RWPE2 (cell line): Measurements from ENCODE around the gene PHYHIPL.
A peak's percentile ranks its signal among the peaks of the same experiment; 100 is the strongest.

ENCODE experiments used
- ATAC-seq: fragments of 200-7000 bp; cut with Tn5 transposase; 3 replicates; pipeline ENCODE4 v1.9.1; 2021; ENCODE audit warnings: low read depth
- DNase-seq: peaks from one replicate; pipeline ENCODE4 v3.0.0-alpha.2; 2020; ENCODE audit warnings: low spot score
- H3K27ac ChIP-seq: fragments of 450-650 bp; 2 replicates; pipeline ENCODE4 v1.5.1; 2017; ENCODE audit warnings: mild to moderate bottlenecking; ENCODE audit not compliant: poor library complexity, severe bottlenecking
- H3K27me3 ChIP-seq: fragments of 250-450 bp; sonication (Bioruptor Pico); 2 replicates; pipeline ENCODE4 v1.5.1; 2021; ENCODE audit warnings: mild to moderate bottlenecking, moderate library complexity; ENCODE audit not compliant: insufficient read depth, poor library complexity, severe bottlenecking
- H3K36me3 ChIP-seq: fragments of 250-450 bp; sonication (Bioruptor Pico); 2 replicates; pipeline ENCODE4 v1.5.1; 2020; ENCODE audit warnings: low read depth, mild to moderate bottlenecking, moderate library complexity
- H3K4me1 ChIP-seq: fragments of 250-450 bp; sonication (Bioruptor Pico); 2 replicates; pipeline ENCODE4 v1.5.1; 2021; ENCODE audit warnings: mild to moderate bottlenecking, moderate library complexity; ENCODE audit not compliant: insufficient read depth, poor library complexity, severe bottlenecking
- H3K4me3 ChIP-seq: fragments of 250-450 bp; sonication (Bioruptor Pico); 2 replicates; pipeline ENCODE4 v1.5.1; 2021; ENCODE audit warnings: mild to moderate bottlenecking, moderate library complexity; ENCODE audit not compliant: severe bottlenecking
- H3K9me3 ChIP-seq: fragments of 250-450 bp; sonication (Bioruptor Pico); 2 replicates; pipeline ENCODE4 v1.5.1; 2021; ENCODE audit warnings: mild to moderate bottlenecking, moderate library complexity; ENCODE audit not compliant: severe bottlenecking
- TF ChIP-seq, protein P1 (sequence below): fragments of 450-650 bp; IDR thresholded peaks from one replicate; pipeline ENCODE4 v1.5.1; 2017; ENCODE audit warnings: mild to moderate bottlenecking, moderate library complexity; ENCODE audit not compliant: poor library complexity, severe bottlenecking

PHYHIPL gene

DNA sequence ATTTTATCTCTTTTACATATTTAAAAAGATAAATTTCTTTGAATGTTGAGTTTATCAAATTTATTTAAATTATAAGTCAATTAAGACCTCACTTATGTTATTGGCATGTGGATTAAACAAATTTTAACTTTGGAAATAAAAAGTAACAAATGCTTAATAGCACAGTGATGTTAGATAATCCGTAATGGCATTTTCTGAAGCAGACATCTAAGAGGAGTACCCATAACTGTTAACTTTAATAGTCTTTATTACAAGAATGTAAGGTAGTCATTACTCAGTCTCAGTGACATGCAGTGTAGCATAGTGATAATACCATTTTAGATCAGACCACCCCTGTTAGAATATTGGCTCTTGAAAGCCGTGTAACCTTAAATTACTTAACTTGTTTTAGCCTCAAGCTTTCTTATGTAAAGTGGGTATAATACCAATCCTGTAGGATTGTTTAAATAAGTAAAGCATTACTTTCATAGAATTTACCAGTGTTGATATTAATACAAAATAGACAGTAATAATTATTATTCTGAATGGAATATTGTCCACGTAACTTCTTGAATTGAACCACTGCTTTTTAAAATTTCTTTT lies 4.3 kb downstream of the PHYHIPL start:
- Histone ChIP-seq H3K4me1 (peaks cover 3% of the 10 kb centered on the region), H3K27me3 (peaks cover 11% of the 10 kb centered on the region), H3K4me3 (no peak overlapping the region), H3K9me3 (no peaks in the 10 kb centered on the region), H3K36me3 (no peaks in the 10 kb centered on the region), H3K27ac (no peak overlapping the region)
- no peak for DNase-seq
- TF ChIP-seq, protein P1, sequence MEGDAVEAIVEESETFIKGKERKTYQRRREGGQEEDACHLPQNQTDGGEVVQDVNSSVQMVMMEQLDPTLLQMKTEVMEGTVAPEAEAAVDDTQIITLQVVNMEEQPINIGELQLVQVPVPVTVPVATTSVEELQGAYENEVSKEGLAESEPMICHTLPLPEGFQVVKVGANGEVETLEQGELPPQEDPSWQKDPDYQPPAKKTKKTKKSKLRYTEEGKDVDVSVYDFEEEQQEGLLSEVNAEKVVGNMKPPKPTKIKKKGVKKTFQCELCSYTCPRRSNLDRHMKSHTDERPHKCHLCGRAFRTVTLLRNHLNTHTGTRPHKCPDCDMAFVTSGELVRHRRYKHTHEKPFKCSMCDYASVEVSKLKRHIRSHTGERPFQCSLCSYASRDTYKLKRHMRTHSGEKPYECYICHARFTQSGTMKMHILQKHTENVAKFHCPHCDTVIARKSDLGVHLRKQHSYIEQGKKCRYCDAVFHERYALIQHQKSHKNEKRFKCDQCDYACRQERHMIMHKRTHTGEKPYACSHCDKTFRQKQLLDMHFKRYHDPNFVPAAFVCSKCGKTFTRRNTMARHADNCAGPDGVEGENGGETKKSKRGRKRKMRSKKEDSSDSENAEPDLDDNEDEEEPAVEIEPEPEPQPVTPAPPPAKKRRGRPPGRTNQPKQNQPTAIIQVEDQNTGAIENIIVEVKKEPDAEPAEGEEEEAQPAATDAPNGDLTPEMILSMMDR, result no peak
- no peak for ATAC-seq

DNA sequence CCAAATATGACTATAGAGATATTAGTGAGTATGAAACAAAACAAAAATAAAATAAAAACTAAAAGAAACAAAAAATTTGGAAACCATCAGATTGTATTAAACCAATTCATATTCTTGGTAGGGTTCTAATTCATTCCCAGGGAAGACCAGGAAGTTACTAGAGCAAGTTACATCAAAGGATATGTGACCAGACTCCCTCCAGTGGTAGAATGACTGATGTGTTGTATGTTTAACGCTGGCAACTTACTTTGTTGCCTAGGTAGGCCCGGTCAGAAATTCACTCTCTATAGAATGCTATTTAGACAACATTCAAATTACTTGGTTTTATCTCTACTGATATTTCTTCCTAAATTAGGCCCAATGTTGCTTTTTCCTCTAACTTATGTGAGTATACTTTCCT lies 5.2 kb downstream of the PHYHIPL start:
- H3K27me3 ChIP-seq, result peaks cover 5% of the 10 kb centered on the region
- DNase-seq (no peak), ATAC-seq (peak; percentile 79)
- no peaks in the 10 kb centered on the region for H3K9me3 ChIP-seq
- no peak overlapping the region for H3K4me3 ChIP-seq
- TF ChIP-seq, protein P1, result peak; percentile 86
- H3K4me1 ChIP-seq, result peaks cover 3% of the 10 kb centered on the region
- H3K27ac ChIP-seq, result no peak overlapping the region
- H3K36me3 ChIP-seq, result no peaks in the 10 kb centered on the region

DNA sequence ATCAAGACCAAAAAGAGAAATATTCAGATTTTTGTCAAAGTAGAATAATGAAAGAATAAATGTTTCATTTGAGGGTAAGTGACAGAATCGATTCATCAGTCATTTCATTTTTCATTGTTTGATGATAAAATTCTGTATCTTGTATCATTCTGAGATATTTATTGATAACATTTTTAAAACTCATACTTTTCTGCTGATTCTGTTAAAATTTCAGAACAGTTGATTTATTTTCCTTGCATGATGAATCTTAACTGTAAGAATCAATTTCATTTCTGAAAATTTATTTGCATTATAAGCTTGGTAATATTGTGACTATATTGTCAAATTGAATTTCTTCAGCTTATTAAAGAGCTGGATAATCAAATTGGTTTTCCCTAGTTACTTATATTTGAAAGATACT lies 13.9 kb downstream of the PHYHIPL start:
- no peak overlapping the region for H3K4me3 ChIP-seq
- H3K27ac ChIP-seq, result no peak overlapping the region
- no peaks in the 10 kb centered on the region for H3K9me3 ChIP-seq
- H3K36me3 ChIP-seq, result no peaks in the 10 kb centered on the region
- H3K4me1 ChIP-seq, result no peaks in the 10 kb centered on the region
- DNase-seq (no peak), ATAC-seq (no peak)
- TF ChIP-seq, protein P1, result no peak
- H3K27me3 ChIP-seq, result peaks cover 21% of the 10 kb centered on the region

DNA sequence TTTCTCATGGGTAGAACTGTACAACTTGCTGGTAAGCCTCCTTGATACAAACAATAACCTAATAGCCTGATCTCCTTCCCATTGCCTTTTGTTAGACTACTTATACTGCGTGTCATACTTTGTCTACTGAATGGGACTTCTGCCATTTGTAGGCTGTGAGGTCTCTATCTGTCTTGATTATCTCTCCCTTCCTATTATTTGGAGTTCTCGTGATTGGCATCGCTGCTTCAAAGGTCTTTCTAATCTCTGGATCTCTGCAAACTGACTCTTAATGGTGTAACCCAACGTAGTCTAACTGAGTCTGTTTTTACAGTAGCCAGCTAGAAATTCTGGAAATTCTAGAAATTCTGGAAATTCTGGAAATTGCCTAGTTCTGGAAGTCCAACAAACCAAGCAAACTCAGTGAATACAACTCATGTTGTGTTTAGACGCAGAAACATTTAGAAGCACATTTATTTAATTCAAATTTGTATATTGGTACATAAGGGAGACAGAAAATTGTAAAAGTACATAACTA lies 29.8 kb downstream of the PHYHIPL start:
- Histone ChIP-seq H3K27ac (no peak overlapping the region), H3K4me3 (no peak overlapping the region), H3K27me3 (no peaks in the 10 kb centered on the region), H3K4me1 (no peaks in the 10 kb centered on the region), H3K9me3 (no peaks in the 10 kb centered on the region), H3K36me3 (no peaks in the 10 kb centered on the region)
- TF ChIP-seq, protein P1, result no peak
- no peak for ATAC-seq
- no peak for DNase-seq

DNA sequence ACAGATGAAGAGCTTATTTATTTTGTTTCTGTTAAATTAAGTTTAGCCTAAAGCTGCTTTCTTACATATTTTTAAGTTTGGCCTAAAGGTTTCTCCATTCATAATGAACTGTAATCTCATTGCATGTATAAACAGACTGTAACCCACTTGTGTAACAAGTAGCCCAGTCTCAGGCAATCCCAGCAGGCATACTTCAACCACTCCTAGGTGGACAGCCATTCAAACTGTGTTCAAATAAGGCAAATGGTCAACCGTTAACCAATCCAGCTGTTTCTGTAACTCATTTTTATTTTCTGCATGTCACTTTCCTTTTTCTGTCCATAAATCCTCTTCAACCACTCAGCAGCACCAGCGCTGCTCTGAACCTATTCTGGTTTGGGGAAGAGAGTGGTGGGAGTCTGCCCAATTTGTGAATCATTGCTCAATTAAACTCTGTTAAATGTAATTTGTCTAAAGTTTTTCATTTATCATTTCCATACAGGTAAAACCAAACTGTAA lies 35.9 kb downstream of the PHYHIPL start:
- no peak overlapping the region for H3K4me3 ChIP-seq
- no peaks in the 10 kb centered on the region for H3K36me3 ChIP-seq
- no peak overlapping the region for H3K27ac ChIP-seq
- TF ChIP-seq, protein P1, result no peak
- DNase-seq, result no peak
- no peaks in the 10 kb centered on the region for H3K9me3 ChIP-seq
- no peak for ATAC-seq
- no peaks in the 10 kb centered on the region for H3K4me1 ChIP-seq
- no peaks in the 10 kb centered on the region for H3K27me3 ChIP-seq
